ENCODE results near the gene SPRN.

- TF ChIP-seq, protein P1, sequence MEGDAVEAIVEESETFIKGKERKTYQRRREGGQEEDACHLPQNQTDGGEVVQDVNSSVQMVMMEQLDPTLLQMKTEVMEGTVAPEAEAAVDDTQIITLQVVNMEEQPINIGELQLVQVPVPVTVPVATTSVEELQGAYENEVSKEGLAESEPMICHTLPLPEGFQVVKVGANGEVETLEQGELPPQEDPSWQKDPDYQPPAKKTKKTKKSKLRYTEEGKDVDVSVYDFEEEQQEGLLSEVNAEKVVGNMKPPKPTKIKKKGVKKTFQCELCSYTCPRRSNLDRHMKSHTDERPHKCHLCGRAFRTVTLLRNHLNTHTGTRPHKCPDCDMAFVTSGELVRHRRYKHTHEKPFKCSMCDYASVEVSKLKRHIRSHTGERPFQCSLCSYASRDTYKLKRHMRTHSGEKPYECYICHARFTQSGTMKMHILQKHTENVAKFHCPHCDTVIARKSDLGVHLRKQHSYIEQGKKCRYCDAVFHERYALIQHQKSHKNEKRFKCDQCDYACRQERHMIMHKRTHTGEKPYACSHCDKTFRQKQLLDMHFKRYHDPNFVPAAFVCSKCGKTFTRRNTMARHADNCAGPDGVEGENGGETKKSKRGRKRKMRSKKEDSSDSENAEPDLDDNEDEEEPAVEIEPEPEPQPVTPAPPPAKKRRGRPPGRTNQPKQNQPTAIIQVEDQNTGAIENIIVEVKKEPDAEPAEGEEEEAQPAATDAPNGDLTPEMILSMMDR (conservative IDR thresholded peaks at IDR 0.05; ENCODE audit: low read length) = no peak
- no peak for TF ChIP-seq EZH2phosphoT487 (IDR thresholded peaks at IDR 0.05; ENCODE audit: borderline replicate concordance)
These were observed 40.9 kb downstream of the SPRN start for GRCh38 chr10:133383551-133383950.
